Endothelial cell (in vitro differentiated cells): Measurements from ENCODE around the gene CRISP2. TPM values are rescaled to one million over a fixed set of nuclear protein-coding genes. Genes with fewer than 3 reads are reported as not detected.
A peak's percentile ranks its signal among the peaks of the same experiment; 100 is the strongest.

Source experiments
- DNase-seq: peaks from one replicate; pipeline ENCODE4 v3.0.0; 2021; ENCODE audit warnings: low spot score
- H3K27ac Mint-ChIP-seq: one replicate; pipeline ENCODE4 v1.8.0; 2021; ENCODE audit warnings: mixed read lengths, inconsistent platforms; ENCODE audit not compliant: unreplicated experiment
- H3K27me3 Mint-ChIP-seq: one replicate; pipeline ENCODE4 v1.8.0; 2021; ENCODE audit warnings: mild to moderate bottlenecking, moderate library complexity, mixed read lengths, inconsistent platforms; ENCODE audit not compliant: unreplicated experiment
- H3K36me3 Mint-ChIP-seq: one replicate; pipeline ENCODE4 v1.8.0; 2021; ENCODE audit warnings: mild to moderate bottlenecking, low read depth, mixed read lengths, inconsistent platforms; ENCODE audit not compliant: unreplicated experiment
- H3K4me1 Mint-ChIP-seq: one replicate; pipeline ENCODE4 v1.8.0; 2021; ENCODE audit warnings: mild to moderate bottlenecking, mixed read lengths, inconsistent platforms; ENCODE audit not compliant: unreplicated experiment
- H3K4me3 Mint-ChIP-seq: one replicate; pipeline ENCODE4 v1.8.0; 2021; ENCODE audit warnings: mild to moderate bottlenecking, mixed read lengths, inconsistent platforms; ENCODE audit not compliant: unreplicated experiment
- H3K9me3 Mint-ChIP-seq: one replicate; pipeline ENCODE4 v1.8.0; 2021; ENCODE audit warnings: mixed read lengths, inconsistent platforms; ENCODE audit not compliant: unreplicated experiment
- CTCF ChIP-seq: fragments of 200-600 bp; sonication (generic); IDR thresholded peaks from one replicate; pipeline ENCODE4 v1.5.0; 2021; ENCODE audit warnings: antibody characterized with exemption; ENCODE audit not compliant: unreplicated experiment
- total RNA-seq: library from RNA; stranded (reverse); fragmentation: NEBNext Ultra II Directional; extraction: Animal tissue kit (Norgen Biotek cat#: 25700); gene quantifications from one replicate; pipeline ENCODE4 v1.2.1, GENCODE V29; 2021; ENCODE audit not compliant: unreplicated experiment

The CRISP2 gene
- total RNA-seq, 1 donor from 2014 or later: not detected

DNA sequence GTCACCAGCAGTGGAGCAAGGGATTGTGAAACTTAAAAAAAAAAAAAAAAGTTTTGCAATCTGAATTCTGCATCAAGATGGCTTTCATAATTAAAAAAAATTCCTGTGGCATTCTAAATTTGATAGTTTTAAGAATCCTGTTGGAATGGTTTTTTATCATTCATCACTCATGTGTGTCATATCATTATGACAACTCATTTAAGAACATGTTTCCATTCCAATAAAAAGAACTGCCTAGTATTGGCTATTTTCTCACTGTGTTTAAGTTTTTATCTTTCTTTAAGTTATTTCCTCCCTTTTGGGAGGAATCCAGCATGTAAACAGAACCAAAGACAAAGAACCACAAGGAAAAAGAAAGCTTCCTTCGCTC is 50.5 kb downstream of the CRISP2 start:
- peaks cover 2% of the 10 kb centered on the region for H3K27me3 Mint-ChIP-seq
- TF ChIP-seq CTCF: no peak
- DNase-seq: no peak
- no peaks in the 10 kb centered on the region for H3K9me3 Mint-ChIP-seq
- H3K4me3 Mint-ChIP-seq: no peak overlapping the region
- no peaks in the 10 kb centered on the region for H3K36me3 Mint-ChIP-seq
- peak overlapping the region; percentile 84 for H3K27ac Mint-ChIP-seq
- H3K4me1 Mint-ChIP-seq: peaks cover 35% of the 10 kb centered on the region

DNA sequence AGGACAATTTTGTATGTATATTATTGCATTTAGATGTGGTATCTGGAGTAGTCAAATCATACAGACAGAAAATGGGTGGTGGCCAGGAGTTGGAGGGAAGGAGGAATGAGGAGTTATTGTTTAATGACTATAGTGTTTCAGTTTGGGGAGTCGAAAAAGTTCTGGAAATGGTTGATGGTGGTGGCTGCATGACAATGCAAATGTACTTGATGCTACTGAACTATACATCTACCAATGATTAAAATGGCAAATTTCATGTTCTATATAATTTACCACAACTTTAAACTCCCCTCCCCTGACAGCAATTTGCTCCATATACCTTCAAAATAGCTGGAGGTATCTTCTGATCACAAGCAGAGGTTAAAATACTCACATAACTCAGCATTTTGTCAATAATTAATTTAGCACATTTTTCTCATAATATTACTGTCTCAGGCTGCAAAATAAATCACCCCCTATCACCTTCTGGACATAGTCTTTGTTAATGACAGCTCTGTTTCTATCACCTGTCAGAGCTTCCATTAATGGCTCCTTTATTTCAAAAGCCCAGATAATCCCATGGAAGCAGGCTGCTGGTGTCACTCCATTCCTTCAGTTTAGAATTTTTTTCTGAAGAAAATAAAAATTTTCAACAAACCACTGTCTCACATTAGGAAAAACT is 51.0 kb downstream of the CRISP2 start:
- DNase-seq: no peak
- no peak overlapping the region for H3K4me3 Mint-ChIP-seq
- TF ChIP-seq CTCF: no peak
- H3K9me3 Mint-ChIP-seq: no peaks in the 10 kb centered on the region
- peaks cover 2% of the 10 kb centered on the region for H3K27me3 Mint-ChIP-seq
- peaks cover 35% of the 10 kb centered on the region for H3K4me1 Mint-ChIP-seq
- H3K36me3 Mint-ChIP-seq: no peaks in the 10 kb centered on the region
- H3K27ac Mint-ChIP-seq: peak overlapping the region; percentile 75

DNA sequence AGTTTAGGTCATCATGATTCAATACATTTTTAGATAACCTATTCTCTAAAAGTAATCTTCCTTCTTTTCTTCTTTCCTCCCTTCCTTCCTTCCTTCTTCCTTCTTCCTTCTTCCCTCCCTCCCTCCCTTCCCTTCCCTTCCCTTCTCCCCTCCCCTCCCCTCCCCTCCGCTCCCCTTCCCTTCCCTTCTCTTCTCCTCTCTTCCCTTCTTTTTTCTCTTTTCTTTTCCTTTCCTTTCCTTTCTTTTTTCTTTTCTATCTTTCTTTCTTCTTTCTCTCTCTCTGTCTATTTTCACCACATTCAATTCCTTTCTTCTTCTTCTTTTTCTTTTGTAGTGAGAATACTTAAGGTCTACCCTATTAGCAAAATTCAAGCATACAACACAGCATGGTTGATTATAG is 59.4 kb downstream of the CRISP2 start:
- Mint-ChIP-seq H3K27me3 (peaks cover 2% of the 10 kb centered on the region), H3K27ac (no peak overlapping the region), H3K9me3 (no peaks in the 10 kb centered on the region), H3K4me1 (peaks cover 5% of the 10 kb centered on the region), H3K36me3 (no peaks in the 10 kb centered on the region), H3K4me3 (no peak overlapping the region)
- DNase-seq: no peak
- no peak for TF ChIP-seq CTCF

- DNase-seq: no peak
- Mint-ChIP-seq H3K4me3 (no peak overlapping the region), H3K27me3 (peaks cover 2% of the 10 kb centered on the region), H3K4me1 (peaks cover 5% of the 10 kb centered on the region), H3K27ac (no peak overlapping the region), H3K36me3 (no peaks in the 10 kb centered on the region), H3K9me3 (no peaks in the 10 kb centered on the region)
- TF ChIP-seq CTCF: no peak
Measured at GRCh38 chr6:49653438-49653837, 59.9 kb downstream of the CRISP2 start.

- no peak overlapping the region for H3K27ac Mint-ChIP-seq
- peaks cover 2% of the 10 kb centered on the region for H3K27me3 Mint-ChIP-seq
- no peaks in the 10 kb centered on the region for H3K9me3 Mint-ChIP-seq
- H3K4me3 Mint-ChIP-seq: no peak overlapping the region
- H3K4me1 Mint-ChIP-seq: peaks cover 2% of the 10 kb centered on the region
- no peak for DNase-seq
- H3K36me3 Mint-ChIP-seq: no peaks in the 10 kb centered on the region
- TF ChIP-seq CTCF: no peak
Measured at GRCh38 chr6:49651239-49651638, 62.1 kb downstream of the CRISP2 start.
